HK-2 (cell line): ENCODE results near the gene FOXP1.
A peak's percentile ranks its signal among the peaks of the same experiment; 100 is the strongest.
"Not testable (repeated sequence)": the region's sequence is repeated elsewhere in the genome, so short reads cannot be mapped to it uniquely, and the experiment has no call there.

Source experiments
- DNase-seq: peaks from one replicate; pipeline ENCODE4 v3.0.0-alpha.2; 2018; ENCODE audit not compliant: unreplicated experiment

FOXP1 gene

GRCh38 chr3:71453319-71453718 is 130.2 kb downstream of the FOXP1 start:
- DNase-seq = no peak

GRCh38 chr3:71451812-71452211 is 131.7 kb downstream of the FOXP1 start:
- no peak for DNase-seq

DNA sequence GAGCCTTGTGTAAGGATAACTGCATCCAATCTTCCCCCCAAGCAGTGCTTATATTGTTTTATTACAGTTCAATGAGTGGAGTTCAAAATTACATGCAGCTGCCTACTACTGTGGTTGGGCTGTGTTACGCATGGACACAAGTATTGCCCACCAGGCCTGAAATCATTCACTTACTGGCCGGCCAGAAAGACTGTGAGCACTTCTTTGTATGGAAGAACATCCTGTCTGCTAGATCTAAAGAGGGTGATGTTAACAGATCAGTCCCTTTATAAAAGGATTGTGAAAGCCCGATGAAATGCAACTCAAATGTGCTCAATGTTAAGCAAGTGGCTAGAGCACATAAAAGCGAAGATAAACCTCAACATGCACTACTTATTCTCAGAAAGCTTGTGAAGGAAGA is 132.5 kb downstream of the FOXP1 start:
- no peak for DNase-seq

GRCh38 chr3:71450162-71450561 is 133.4 kb downstream of the FOXP1 start:
- no peak for DNase-seq

DNA sequence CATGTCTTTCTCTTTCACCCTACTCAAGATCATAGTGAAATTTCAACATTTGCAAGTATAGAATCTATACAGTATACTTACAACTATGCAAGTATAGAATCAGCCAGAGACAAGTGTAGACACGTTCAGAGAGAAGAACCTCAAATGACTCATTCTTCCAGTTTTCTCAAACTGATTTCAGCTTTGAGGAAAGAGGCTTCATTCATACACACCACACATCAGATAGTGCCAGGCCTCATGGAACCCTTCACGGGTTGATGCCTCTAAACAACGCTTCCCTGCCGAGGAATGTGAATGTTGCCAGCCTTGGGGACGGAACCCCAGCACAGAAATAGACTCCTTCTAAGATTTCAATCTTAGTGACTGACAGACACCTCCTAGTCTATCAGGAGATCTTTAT is 135.7 kb downstream of the FOXP1 start:
- DNase-seq = no peak

DNA sequence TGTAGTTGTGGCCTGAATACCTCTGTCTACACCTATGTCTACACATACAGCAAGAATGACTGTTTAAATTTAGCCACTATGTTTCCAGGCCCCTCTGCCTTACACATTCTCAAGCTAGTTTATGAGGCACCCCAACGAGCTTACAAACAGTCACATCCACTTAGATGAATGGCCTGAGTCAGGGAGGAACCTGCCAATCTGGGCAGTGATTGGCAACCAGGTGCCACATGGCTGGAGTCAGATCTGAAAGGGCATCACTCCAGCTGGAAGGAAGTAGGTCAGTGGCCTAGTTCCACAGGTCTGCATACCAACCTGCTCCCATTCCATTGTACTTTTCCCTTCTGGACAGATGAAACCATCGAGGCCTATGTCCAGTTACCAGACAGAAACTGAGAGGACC is 136.3 kb downstream of the FOXP1 start:
- DNase-seq = no peak

- no peak for DNase-seq
Observed at GRCh38 chr3:71446734-71447133, 136.8 kb downstream of the FOXP1 start.

GRCh38 chr3:71446260-71446659 is 137.3 kb downstream of the FOXP1 start:
- no peak for DNase-seq

DNA sequence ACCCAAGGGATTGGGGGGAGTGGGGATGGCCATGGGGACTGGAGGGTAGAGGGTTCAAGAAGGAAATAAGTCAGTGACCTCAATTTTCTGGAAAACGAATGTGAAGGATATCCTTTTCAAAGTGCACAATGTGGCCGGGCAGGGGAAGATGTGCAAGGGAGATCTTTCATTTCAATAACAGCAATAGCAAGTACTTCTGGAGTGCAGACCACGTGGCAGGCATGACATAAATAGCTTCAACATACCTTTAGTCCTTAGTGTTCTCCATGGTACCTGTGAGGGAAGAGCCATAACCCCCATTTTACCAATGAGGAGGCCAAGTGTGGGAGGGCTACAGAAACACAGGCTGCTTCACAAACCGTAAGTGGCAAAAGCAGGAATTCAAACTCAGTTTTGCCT is 138.7 kb downstream of the FOXP1 start:
- no peak for DNase-seq

- DNase-seq = no peak
Observed at GRCh38 chr3:71444028-71444860, 139.3 kb downstream of the FOXP1 start.

- DNase-seq = no peak
Observed at GRCh38 chr3:71443332-71443731, 140.2 kb downstream of the FOXP1 start.

GRCh38 chr3:71442652-71443042 is 140.9 kb downstream of the FOXP1 start:
- DNase-seq = no peak

- DNase-seq = no peak
Observed at GRCh38 chr3:71441925-71442651, 141.4 kb downstream of the FOXP1 start.

- no peak for DNase-seq
Observed at GRCh38 chr3:71441217-71441924, 142.2 kb downstream of the FOXP1 start.

- DNase-seq = no peak
Observed at GRCh38 chr3:71438904-71439303, 144.6 kb downstream of the FOXP1 start.

DNA sequence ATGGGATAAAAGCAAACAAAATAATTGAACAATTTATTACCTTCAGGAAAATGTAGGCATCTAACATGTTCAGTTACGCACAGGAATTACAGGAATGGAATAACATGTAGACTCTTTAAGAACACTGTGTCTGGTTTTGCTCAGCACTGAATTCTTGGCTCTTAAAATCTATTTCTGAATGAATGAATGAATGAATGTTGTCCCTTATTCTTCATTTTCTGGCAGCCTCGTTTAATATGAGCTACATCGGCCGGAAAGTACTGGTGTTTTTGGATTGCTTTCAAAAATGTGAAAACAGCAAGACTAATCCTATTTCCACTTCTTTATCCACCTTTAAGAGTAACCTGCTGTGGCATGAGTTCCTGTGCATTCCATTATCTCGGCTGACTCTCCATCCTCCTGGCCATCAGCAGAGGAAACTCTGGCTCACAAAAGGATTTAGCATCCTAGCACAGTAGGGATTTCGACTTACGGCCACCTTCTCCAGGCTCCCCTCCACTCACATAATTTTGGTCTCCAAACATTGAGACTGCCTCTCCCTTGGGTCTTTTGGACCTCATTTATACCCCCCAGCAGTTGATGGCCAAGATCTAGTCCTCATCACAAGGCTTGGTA is 145.3 kb downstream of the FOXP1 start:
- no peak for DNase-seq

DNA sequence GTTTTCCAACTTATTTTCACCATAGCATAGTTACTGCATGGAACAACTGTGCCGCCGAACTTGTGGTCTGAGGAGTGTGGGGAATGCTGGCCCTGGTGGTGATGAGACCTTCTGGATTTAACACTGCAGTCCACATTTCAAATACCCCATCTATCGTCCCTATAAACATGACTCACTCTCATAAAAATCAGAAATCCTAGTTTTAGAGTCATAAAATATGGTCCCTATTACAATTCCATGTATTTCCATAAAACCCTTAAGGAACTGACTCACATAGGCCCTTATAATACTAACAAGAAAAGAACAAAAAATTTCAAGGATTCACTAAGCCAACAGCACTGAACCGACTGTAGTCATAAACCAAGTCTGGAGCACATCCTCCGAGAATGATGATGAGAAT is 147.2 kb downstream of the FOXP1 start:
- DNase-seq = no peak

GRCh38 chr3:71435836-71436235 is 147.7 kb downstream of the FOXP1 start:
- not testable (repeated sequence) for DNase-seq

GRCh38 chr3:71433631-71434030 is 149.9 kb downstream of the FOXP1 start:
- no peak for DNase-seq

DNA sequence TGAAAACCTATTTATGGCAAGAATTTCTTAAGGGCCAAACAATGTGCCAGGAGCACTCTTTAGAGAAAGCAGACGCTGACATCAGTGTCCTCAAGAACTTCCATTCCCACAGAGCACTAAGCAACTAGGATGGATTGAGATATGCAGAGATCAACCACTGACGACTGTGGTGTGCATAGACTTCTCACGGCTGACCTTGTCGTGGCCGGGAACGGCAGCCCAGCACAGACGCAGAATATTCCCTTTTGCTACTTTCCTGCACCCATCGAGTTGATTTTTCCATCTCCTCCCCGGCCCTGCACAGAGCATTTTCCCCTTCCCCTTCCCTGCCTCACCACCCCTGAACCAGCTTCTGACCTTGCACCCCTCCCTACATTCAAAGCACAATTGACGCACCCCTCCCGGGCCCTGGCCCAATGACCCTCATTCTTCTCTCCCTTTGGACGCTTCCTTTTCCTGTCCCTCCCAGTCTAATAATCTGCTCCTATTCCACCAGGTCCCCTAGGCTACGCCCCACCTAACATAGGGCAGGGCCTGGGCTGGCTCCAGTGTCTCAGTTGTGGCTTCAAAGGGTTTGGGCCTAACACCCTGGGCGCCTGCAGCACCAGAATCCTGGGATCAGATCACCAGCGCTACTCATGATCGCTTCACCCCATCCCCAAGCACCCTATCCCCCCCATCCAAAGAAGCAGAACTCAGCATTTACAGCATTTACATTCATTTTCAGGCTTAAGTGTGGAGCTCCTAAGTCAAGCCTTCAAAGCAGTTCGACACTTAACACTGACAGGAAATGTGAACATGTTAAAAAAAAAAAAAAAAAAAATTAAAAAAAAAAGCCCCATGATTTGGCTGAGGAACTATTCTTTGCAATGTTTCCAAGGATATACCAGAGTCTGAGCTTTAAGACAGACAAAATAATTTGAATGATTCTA is 151.2 kb downstream of the FOXP1 start:
- DNase-seq = no peak

DNA sequence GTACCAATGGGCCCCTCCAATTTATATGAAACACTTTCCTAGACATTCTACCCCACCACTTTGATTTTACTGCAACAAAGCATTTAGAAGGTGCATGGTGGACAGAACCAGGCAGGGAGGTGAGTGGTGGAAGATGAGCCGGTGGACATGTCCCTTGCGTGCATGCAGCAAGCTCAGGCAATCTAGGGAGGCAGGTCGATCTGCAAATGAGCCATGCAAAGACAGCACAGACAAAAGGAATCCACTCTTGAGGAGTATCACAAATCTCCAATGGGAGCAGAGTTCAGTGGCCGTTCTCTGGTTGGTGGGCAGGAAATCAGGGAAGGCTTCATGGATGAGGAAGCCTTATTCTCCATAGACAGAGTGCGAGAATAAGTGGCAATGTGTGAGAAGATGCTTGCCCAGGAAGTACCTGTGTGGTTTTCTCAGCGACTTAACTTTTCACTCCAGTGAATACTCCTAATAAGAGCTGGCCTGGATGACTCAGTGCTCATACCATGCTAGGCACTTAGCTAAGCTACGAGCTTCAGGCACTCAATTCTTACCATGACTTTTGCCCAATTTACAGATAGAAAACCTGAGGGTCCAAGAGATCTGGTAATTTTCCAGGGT is 152.5 kb downstream of the FOXP1 start:
- DNase-seq = peak; percentile 46
